Gastrocnemius medialis (tissue), 4 donors: ENCODE results near the gene PSMC3.

ENCODE experiments used
- CTCF ChIP-seq, 5 experiments: fragments of 450-650 bp in 3 of 5; fragments of 200-600 bp in 2 of 5; sonication (generic) in 2 of 5; IDR thresholded peaks in 4 of 5; conservative IDR thresholded peaks in 1 of 5; 1 replicate in 4 of 5; 2 replicates in 1 of 5; pipeline ENCODE4 v1.5.1; 2016 to 2019; ENCODE audit warnings: antibody characterized with exemption in 5 of 5, mild to moderate bottlenecking in 3 of 5, moderate library complexity in 3 of 5
- POLR2A ChIP-seq, 2 donors: fragments of 450-650 bp; IDR thresholded peaks; one replicate each; pipeline ENCODE4 v1.6.1; 2017; ENCODE audit warnings: antibody characterized with exemption in 2 of 2, mild to moderate bottlenecking in 2 of 2, moderate library complexity in 2 of 2

GRCh38 chr11:47441421-47441820, 15.2 kb upstream of the PSMC3 start:
- TF ChIP-seq CTCF (IDR thresholded peaks at IDR 0.05 in 4 of 5, conservative IDR thresholded peaks at IDR 0.05 in 1 of 5) = no peak
- TF ChIP-seq POLR2A (IDR thresholded peaks at IDR 0.05) = no peak
